ENCODE results near the gene FEM1A.

GRCh38 chr19:4758659-4759058 is 32.9 kb upstream of the FEM1A start:
- no peak for TF ChIP-seq CTCF (IDR thresholded peaks at IDR 0.05)
- no peak for TF ChIP-seq EZH2 (IDR thresholded peaks at IDR 0.05; ENCODE audit: borderline replicate concordance, insufficient read depth, low read depth, low read length, poor library complexity, severe bottlenecking)
